SKM-1 treated with dmso at 0.1 percent for 144 hours (cell line): ENCODE measurements around the gene TAF11L3.
"Not testable (repeated sequence)": the region's sequence is repeated elsewhere in the genome, so short reads cannot be mapped to it uniquely, and the experiment has no call there.

Source experiments
- DNase-seq: peaks from one replicate; lab custom pipeline; 2025; ENCODE audit not compliant: unreplicated experiment; lab: John Stamatoyannopoulos, UW

Gene TAF11L3

DNA sequence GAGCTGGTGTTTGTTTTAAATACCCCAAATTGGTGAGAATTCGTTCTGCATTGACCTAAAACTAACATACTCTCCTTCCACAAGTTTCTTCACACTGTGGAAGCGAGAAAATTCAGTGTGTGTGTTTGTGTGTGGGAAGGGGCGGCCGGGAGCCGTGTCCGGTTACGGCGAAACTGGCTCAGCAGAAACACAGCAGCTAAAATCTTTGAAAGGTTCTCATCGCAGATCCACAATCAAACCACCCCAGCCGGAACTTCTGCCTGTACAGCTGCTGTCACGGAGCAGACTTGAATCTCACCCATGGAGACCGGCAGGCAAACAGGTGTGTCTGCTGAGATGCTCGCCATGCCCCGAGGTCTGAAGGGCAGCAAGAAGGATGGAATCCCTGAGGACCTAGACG, at the start of gene TAF11L3:
TSS of gene TAF11L3 (plus strand) at position 301 of the 400 bp plus-strand sequence.
- DNase-seq = not testable (repeated sequence)

DNA sequence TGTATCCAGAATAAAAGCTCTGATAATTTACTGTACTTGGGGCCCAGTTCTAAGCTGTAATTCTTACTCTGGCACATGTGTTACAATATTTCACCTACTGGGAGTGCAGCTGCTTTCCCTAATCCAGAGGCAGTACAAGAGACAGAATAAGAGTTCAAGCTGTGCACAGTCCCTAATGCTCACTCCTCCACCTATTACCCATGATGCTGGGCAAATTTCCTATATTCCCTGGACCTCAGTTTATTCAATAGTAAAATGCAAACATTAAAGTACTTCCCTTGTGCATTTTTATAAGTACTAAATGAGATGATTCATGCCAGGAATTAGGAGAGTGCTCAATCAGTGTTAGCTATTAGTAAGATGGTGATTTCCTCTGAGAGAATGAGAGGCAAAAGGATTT, 48.1 kb upstream of the TAF11L3 start:
- DNase-seq = no peak

DNA sequence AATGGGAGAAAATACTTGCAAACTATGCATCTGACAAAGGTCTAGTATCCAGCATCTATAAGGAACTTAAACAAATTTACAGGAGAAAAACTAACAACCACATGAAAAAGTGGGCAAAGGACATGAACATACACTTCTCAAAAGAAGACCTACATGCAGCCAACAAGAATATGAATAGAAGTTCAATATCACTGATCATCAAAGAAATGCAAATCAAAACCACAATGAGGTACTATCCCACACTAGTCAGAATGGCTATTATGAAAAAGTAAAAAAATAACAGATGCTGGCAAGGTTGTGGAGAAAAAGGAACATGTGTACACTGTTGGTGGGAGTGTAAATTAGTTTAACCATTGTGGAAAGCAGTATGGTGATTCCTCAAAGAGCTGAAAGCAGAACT, 43.1 kb upstream of the TAF11L3 start:
- DNase-seq = not testable (repeated sequence)

GRCh38 chr5:17477043-17477442, 41.1 kb upstream of the TAF11L3 start:
- no peak for DNase-seq

DNA sequence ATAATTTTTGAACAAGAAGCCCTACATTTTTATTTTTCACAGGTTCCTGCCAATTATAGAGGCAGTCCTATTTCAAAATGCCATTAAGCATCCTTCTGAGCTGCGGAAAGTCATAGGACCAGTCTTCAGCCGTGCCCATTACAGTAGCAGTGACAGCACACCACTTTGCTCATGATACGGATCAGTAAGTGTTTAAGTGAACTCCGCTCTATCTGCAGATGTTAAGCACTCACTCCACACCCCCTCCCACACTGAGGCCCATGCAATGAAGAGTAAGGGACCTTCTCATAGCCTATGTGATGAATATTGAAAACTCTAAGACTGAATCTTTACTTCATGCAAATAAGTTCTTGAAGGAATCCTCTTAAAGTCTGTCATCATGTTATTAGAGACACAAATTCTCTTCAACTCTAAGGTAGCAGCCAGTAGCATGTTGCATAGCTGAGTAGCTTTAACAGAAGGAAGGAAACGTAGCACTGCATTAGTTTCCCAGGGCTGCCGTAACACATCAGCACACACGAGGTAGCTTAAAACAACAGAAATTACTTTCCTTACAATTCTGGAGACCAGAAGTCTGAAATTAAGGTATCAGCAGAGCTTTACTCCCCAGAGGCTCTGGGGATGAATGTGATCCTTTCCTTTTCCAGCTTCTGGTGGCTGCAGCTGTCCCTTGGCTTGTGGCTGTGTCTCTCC, 40.4 kb upstream of the TAF11L3 start:
- DNase-seq = no peak

DNA sequence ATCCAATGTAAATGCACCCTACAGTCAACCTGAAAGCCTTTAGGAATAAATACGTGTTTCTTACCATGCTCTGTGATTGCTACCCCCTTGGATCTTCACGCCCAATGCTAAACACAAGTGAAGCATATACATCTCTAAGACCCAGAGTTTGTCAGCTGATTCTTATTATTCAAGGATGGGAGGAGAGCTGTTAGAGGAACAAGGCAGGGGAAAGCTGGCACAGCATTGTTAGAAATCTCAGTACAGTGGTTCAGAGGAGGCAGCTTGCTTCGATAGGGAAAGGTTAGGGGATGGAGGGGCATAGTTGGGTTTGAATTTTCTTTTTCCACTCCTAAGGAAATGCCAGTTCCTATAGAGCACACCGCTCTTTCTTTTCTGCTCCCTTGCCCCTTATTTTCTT, 36.8 kb upstream of the TAF11L3 start:
- no peak for DNase-seq

- DNase-seq = no peak
Measured at GRCh38 chr5:17482790-17483189, 35.4 kb upstream of the TAF11L3 start.

DNA sequence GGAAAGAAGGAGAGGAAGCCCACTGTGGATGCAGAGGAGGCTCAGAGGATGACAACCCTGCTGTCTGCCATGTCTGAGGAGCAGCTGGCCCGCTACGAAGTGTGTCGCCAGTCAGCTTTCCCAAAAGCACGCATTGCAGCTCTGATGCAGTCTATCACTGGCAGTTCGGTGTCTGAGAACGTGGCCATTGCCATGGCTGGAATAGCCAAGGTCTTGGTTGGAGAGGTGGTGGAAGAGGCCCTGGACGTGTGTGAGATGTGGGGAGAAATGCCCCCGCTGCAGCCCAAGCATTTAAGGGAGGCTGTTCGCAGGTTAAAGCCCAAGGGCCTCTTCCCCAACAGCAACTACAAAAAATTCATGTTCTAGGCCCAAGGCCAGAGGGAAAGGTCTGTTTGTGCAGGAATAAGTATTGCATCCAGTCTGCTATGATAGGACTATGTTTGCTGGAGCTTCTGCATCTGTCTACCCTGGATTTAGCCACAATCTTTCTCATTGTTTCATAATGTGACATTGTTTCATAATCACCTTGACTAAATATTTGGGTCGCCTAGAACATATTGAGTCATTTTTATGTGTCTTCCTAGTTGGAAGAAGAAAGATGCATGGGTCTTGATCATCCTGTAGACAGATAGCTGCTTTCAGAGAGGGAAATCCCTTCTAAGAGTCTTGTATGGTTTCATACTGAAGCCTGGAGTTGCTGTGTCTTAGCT, 31.5 kb upstream of the TAF11L3 start:
- not testable (repeated sequence) for DNase-seq

- no peak for DNase-seq
Measured at GRCh38 chr5:17487174-17487512, 31.0 kb upstream of the TAF11L3 start.

DNA sequence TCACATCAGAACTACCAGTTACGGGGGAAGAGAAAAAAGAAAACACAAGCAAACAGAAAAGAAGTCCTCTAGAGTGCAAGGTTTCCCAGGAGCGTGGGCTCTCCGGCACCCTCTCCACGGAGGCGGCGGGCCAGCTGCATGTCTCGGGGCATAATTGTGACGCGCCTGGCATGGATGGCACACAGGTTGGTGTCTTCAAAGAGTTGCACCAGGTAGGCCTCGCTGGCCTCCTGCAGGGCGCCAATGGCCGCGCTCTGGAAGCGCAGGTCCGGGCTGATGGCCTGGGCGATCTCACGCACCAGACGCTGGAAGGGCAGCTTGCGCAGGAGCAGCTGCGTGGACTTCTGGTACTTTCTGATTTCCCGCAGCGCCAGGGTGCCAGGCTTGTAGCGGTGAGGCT, 26.9 kb upstream of the TAF11L3 start:
- not testable (repeated sequence) for DNase-seq

- DNase-seq = no peak
Measured at GRCh38 chr5:17492770-17493169, 25.4 kb upstream of the TAF11L3 start.

DNA sequence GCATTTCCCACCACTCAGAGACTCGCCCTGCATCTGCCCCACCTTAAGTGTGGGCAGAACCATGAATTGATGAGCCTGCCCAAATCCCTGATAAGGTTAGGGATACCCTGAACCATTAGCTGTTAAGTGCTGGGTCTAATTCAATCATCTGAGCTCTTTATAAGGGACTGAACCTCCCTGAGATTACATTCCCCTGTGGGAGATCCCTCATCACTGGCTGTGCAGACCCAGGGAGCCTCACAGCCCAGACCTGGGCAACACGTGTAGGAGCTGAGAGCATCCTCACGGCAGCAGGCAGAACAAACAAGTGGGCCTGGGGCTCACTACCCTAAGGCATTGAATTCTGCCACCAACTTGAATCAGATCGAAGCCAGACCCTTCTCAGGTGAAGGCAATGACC, 20.7 kb upstream of the TAF11L3 start:
- DNase-seq = no peak

DNA sequence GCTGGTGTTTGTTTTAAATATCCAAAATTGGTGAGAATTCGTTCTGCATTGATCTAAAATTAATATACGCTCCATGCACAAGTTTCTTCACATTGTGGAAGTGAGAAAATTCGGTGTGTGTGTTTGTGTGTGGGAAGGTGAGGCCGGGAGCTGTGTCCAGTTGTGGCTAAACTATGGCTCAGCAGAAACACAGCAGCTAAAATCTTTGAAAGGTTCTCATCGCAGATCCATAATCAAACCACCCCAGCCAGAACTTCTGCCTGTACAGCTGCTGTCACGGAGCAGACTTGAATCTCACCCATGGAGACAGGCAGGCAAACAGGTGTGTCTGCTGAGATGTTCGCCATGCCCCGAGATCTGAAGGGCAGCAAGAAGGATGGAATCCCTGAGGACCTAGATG, 20.2 kb upstream of the TAF11L3 start, which contains the start of gene TAF11L2:
TSS of gene TAF11L2 (plus strand) at position 301 of the 400 bp plus-strand sequence.
- DNase-seq = not testable (repeated sequence)

DNA sequence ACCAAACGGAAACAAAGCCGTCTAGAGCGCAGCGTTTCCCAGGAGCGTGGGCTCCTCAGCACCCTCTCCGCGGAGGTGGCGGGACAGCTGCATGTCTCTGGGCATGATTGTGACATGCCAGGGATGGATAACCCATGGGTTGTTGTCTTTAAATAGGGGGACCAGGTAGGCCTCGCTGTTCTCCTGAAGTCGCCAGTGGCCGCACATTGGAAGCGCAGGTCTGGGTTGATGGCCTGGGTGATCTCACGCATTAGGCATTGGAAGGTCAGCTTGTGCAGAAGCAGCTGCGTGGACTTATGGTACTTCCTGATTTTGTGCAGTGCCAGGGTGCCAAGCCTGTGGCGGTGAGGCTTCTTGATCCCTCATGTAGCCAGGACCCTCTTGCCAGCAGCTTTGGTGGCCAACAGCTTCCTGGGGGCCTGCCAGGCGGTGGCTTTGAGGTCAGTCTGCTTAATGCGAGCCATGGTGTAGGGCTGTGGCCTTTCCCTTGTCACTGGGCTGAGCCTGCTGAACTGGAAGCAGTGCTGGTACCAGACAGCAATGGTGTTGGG, 6.3 kb upstream of the TAF11L3 start:
- no peak for DNase-seq

GRCh38 chr5:17517526-17517925, 641 bp upstream of the TAF11L3 start:
- DNase-seq = not testable (repeated sequence)

- not testable (repeated sequence) for DNase-seq
Measured at GRCh38 chr5:17519508-17519907, 1.3 kb downstream of the TAF11L3 start.

DNA sequence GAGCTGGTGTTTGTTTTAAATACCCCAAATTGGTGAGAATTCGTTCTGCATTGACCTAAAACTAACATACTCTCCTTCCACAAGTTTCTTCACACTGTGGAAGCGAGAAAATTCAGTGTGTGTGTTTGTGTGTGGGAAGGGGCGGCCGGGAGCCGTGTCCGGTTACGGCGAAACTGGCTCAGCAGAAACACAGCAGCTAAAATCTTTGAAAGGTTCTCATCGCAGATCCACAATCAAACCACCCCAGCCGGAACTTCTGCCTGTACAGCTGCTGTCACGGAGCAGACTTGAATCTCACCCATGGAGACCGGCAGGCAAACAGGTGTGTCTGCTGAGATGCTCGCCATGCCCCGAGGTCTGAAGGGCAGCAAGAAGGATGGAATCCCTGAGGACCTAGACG, 3.3 kb downstream of the TAF11L3 start, which contains the start of gene TAF11L4:
TSS of gene TAF11L4 (plus strand) at position 301 of the 400 bp plus-strand sequence.
- not testable (repeated sequence) for DNase-seq

- DNase-seq = not testable (repeated sequence)
Measured at GRCh38 chr5:17524935-17525334, 6.8 kb downstream of the TAF11L3 start, which contains the start of gene TAF11L5. TAF11L5 (plus strand) TSS chr5:17525235.

- DNase-seq = not testable (repeated sequence)
Measured at GRCh38 chr5:17526504-17526903, 8.3 kb downstream of the TAF11L3 start.

DNA sequence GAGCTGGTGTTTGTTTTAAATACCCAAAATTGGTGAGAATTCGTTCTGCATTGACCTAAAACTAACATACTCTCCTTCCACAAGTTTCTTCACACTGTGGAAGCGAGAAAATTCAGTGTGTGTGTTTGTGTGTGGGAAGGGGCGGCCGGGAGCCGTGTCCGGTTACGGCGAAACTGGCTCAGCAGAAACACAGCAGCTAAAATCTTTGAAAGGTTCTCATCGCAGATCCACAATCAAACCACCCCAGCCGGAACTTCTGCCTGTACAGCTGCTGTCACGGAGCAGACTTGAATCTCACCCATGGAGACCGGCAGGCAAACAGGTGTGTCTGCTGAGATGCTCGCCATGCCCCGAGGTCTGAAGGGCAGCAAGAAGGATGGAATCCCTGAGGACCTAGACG, 10.2 kb downstream of the TAF11L3 start, which contains the start of gene TAF11L6:
TSS of gene TAF11L6 (plus strand) at position 301 of the 400 bp plus-strand sequence.
- not testable (repeated sequence) for DNase-seq
